DND-41 (cell line): ENCODE results near the gene ZNF133.

Experiments used
- CTCF ChIP-seq: IDR thresholded peaks from 2 replicates; pipeline ENCODE4 v1.5.1; 2012; ENCODE audit warnings: borderline replicate concordance, low read length, moderate library complexity, mild to moderate bottlenecking; ENCODE audit not compliant: poor library complexity, severe bottlenecking; ENCODE audit errors: extremely low read depth
- EZH2 ChIP-seq: IDR thresholded peaks from 3 replicates; pipeline ENCODE4 v1.6.1; 2012; ENCODE audit warnings: borderline replicate concordance, low read depth, mild to moderate bottlenecking, moderate library complexity, low read length, inconsistent platforms; ENCODE audit not compliant: severe bottlenecking

- no peak for TF ChIP-seq EZH2
- no peak for TF ChIP-seq CTCF
Observed at GRCh38 chr20:18360635-18361034, 72.3 kb downstream of the ZNF133 start.
